Measurements from ENCODE around the gene ADCY9.
A peak's percentile ranks its signal among the peaks of the same experiment; 100 is the strongest.

Gene ADCY9

DNA sequence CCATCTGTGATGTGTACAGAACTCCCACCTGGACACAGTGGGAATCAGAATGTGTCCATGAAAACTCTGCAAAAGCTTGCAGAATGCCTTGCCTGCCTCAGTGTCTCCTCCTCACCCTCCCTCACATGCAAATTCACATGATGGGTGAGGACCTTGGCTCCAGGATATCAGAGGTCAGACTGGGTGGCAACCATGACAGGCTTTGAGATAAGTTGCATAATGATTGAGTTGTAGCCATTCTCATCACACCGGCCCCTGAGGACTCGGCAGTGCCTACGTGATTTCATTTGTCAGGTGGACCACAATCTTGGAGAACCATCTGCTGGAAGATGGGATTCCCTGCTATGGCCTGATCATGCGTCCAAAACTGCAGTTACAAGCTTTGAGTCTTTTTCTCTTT, 3.9 kb upstream of the ADCY9 start:
- no peak for DNase-seq

- no peak for DNase-seq
Measured at GRCh38 chr16:4117250-4117578, 972 bp upstream of the ADCY9 start.

DNA sequence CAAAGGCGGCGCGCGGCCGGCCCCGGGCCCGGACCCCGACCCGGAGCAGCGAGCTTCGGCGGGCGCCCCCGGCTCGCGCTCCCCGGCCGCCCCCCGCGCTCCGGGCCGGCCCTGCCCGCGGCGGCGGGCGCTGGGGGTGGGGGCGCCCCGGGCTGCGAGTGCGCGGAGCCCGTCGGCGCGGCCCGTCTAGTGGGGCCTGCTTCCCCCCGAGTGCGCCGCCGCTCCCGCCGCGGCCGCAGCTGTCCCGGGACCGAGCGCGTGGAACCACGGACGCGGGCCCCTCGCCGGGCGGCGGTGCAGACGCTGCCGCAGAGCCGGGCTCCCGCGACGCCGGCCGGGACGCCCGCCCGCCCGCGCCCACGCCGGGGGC, 308 bp downstream of the ADCY9 start:
- no peak for DNase-seq

- peak; percentile 7 for DNase-seq
Measured at GRCh38 chr16:4115209-4115948, 863 bp downstream of the ADCY9 start.

DNA sequence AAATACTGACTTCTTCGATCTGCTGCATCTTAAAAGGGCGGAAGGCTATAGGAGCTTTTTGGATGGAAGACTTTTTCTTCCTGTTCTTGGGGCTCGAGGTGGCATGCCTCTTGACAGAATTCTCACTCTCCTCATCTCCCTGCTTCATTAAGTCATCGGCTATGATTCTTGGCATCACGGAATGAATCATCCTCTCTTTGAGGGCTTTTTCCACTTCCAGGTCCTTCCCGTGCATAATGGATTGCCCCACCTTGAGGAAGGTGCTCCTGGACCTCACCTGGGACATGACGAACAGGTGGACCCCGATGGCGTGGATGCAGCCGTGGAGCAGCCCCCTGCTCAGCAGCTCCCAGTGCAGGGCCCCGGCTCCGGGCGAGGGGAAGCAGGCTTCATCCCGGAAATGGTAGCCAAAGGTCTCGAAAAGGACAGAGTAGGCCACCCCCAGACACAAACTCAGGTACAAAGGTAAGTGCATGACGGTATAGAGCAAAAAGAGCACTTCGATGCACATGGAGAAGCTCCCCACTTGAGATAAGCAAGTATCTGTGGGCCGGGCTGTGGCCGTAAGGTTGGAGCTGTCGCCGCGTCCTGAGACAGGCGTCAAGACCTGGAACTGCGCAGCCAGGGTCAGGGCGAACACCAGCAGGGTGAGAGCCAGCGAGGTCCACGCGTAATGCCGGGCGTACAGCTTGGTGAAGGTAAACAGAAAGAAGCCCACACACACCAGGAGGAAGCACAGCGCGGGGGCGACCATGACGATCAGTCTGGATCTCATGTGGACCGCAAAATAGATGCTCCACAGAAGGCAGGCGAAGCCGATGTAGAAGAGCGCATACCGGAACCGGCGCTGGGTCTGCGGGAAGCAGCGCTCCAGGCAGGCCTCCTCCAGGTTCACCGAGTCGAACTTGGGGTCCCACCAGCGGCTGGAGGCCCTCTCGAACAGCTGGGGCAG, 1.7 kb downstream of the ADCY9 start:
- DNase-seq, result no peak

DNA sequence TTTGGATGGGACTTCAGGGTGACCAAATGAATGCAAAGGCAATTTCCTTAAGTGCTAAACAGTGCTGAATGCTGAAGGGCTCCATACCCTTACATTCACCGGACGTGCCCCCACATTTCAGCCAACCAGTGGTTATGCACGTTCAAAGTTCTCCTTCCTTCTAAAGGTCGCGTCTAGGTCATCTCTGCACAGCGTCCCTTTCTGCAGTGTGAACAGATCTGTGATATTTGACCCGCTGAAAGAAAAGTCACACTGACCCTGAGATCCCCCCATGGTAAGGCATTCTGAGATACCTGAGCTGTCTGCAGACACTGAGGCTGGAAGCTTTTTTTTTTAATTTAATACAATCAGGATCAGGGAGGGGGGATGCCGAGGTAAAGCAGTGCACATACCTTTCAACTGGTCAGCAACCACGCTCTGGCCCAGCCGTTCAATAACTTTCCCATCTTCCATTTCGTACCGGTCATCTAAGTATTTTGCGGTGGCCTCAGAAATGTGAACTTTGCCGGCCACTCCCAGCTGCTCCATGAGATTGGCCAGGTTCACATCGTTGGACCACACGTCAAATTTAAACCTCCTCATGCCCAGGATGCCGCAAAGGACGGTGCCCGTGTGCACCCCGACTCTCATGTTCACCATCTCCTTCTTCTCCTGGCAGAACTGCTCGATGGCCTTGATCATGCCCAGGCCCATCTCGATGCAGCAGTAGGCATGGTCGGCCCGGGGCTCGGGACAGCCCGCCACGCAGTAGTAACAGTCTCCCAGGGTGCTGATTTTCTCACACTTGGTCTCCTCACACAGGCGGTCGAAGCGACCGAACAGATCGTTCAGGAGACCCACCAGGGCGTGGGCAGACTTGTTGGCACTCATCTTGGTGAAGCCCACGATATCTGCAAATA, 2.6 kb downstream of the ADCY9 start:
- no peak for DNase-seq

DNA sequence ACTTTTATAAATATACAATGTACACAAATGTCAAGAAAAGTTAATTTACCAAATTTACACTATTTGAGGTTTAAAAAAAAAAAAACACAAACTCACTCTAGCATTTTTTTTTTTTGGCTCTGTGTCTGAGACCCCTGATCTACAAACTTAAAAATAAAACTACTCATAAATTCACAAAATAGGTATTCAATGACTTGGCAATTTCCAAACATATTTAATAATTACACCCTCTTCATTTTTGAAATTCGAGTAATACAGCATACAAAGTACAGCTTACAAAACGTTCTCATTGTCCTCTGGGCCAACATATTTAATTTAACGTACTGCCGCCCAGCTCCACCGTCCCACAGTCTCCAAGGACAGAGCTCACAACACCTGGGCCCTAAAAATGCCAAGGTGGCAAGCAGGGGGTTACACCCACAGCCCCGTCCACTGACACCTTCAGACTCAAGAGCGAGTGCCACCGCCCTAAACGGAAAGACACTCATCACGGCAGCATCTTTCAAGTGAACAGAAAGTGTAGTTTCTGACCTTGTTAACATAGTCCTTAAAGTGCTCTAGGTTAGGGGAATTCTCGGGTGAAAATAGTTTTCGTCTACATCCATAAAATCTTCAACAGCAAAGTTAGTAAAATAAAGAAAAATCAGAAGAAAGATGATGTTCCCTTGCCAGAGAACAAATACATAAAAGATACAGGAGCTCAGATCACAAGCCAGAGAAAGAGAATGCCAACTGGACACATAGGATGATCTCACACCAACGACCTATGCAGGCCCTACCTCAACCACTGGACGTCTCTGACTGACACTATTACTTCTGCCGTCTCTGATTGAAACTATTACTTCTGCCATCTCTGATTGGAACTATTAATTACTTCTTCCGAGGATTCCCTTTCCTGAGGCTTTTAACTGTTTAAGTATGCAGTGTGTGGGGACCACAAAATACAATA, 4.2 kb downstream of the ADCY9 start:
- no peak for DNase-seq

DNA sequence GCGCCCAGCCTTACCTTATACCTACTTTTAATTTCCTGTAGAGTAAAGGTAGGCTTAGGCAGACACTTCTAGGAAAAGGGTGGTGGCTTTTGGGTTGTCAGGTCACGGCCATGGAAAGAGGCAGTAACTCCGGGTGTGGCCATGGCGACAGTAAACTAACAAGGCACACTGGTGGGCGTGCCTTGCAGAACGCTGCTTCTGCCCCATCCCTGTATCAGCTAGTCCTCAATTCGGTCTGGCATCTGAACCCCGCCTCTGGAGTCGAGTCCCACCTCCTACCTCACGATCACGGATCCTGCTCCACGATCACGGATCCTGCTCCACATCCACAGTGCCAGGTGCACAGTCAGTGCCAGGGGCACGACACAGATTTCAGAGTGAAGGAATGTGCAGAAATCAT, 5.6 kb downstream of the ADCY9 start:
- no peak for DNase-seq

DNA sequence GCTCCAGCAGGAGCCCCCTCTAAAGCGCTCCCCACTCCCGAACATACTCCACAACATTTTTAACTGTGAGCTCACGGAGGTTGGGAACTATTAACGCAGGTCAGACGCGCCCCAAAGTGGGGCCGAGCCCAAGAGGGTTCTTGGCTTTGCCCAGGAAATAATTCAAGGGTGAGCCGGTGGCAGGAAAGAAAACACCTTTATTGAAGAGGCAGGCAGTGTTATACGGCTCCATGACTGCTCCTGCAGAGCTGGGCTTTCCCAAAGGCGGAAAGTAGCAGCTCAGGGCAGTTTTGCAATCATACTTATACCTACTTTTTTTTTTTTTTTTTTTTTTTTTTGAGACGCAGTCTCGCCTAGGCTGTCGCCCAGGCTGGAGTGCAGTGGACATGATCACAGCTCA, 6.2 kb downstream of the ADCY9 start:
- no peak for DNase-seq

GRCh38 chr16:4109250-4109736, 6.9 kb downstream of the ADCY9 start:
- no peak for DNase-seq

DNA sequence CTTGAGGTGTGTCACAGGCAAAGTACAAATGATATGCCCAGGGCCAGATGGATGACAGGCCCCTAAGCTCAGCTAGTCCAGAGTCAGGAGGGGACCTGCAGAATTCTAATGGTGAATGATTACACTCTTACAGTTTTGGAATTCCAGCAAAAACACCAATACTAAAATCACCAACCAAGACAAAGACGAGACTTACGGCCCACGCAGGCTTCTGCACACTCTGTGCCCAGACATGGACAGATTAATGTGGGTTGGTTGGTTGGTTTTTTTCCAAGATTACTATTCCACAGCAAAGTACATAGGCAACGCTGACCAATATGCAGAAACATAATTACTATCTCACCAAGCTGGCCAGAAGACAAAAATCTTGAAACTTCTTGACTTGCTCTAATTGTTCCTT, 9.7 kb downstream of the ADCY9 start:
- no peak for DNase-seq

DNA sequence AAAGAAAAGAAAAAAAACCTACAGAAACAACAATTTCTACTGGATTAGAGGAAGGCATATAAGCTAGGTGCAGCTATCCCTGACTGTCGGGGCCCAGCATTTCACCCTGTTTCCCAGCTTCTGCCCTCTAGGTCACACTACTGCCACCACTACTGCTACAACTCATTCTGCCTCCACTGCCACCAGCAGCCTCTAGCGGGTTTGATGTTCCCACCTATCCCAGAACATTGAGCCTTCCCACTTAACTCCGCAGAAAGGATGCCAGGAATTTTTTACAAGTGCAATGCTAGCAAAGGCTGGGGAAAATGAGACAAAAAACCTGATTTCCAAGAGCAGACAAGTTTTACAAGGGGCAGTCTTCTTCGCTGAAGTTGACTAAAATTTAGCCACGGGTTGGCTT, 10.4 kb downstream of the ADCY9 start:
- no peak for DNase-seq

GRCh38 chr16:4103745-4104144, 12.5 kb downstream of the ADCY9 start:
- DNase-seq, result no peak

GRCh38 chr16:4101421-4102219, 14.6 kb downstream of the ADCY9 start:
- DNase-seq, result no peak

GRCh38 chr16:4098501-4098900, 17.7 kb downstream of the ADCY9 start:
- DNase-seq, result no peak

- DNase-seq, result no peak
Measured at GRCh38 chr16:4097826-4098240, 18.4 kb downstream of the ADCY9 start.

GRCh38 chr16:4096509-4096908, 19.7 kb downstream of the ADCY9 start:
- DNase-seq, result no peak

- DNase-seq, result no peak
Measured at GRCh38 chr16:4094127-4094773, 22.0 kb downstream of the ADCY9 start.

DNA sequence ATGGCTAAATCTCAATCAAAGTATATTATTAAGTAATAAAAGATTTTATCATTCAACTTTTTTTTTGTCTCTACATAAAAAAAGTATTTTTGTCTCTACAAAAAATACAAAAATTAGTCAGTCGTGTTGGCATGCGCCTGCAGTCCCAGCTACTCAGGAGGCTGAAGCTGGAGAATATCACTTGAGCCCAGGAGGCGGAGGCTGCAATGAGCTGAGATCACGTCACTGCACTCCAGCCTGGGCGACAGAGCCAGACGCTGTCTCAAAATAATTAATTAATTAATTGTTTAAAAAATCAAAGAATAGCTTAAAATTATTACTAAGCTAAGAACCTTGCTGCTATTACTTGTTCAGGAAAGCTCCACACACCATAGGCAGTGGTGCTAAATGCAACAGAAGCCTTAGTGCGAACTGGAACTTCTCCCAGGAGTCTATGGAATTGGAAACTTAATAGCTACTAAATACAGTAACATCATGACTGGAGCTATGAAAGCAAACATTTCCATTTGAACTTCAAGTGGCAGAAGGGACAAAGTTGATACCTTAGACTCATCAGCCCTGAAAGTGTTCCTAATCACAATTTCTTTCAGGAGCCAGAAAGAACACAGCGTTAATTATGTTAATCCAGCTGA, 22.6 kb downstream of the ADCY9 start:
- no peak for DNase-seq

All from activated T-cell treated with anti-CD3 and anti-CD28 coated beads for 4 hours (primary cell).